Small intestine (tissue), 7 donors: ENCODE data around the gene CTTNBP2. TPM values are rescaled to one million over a fixed set of nuclear protein-coding genes. Genes with fewer than 3 reads are reported as not detected.

ENCODE experiments used
- DNase-seq, 2 donors: peaks; one replicate each; pipeline versions ENCODE4 v3.0.0 to v3.0.0-alpha.2; 2013
- FAIRE-seq: peaks from 2 replicates; lab custom pipeline; 2012; peaks lifted over from hg19 to GRCh38; lab: Jason Lieb, UNC
- H3K27ac ChIP-seq, 3 donors: one replicate each; pipeline ENCODE4 v1.5.1; 2013; ENCODE audit warnings: low read length in 2 of 3, mild to moderate bottlenecking in 2 of 3, control low read depth in 1 of 3, inconsistent platforms in 1 of 3, low read depth in 1 of 3, moderate library complexity in 1 of 3
- H3K27me3 ChIP-seq, 3 donors: one replicate each; pipeline ENCODE4 v1.6.1; 2013; ENCODE audit warnings: low read length in 3 of 3, inconsistent platforms in 1 of 3; ENCODE audit not compliant: control insufficient read depth in 3 of 3, insufficient read depth in 3 of 3
- H3K36me3 ChIP-seq, 3 donors: one replicate each; pipeline ENCODE4 v1.6.1; 2013; ENCODE audit warnings: low read length in 3 of 3, inconsistent platforms in 1 of 3, low read depth in 1 of 3, mild to moderate bottlenecking in 1 of 3, moderate library complexity in 1 of 3; ENCODE audit not compliant: control insufficient read depth in 3 of 3, insufficient read depth in 2 of 3
- H3K4me1 ChIP-seq, 3 donors: one replicate each; pipeline ENCODE4 v1.6.1; 2013; ENCODE audit warnings: low read length in 2 of 3, inconsistent platforms in 1 of 3, low read depth in 1 of 3, mild to moderate bottlenecking in 1 of 3, moderate library complexity in 1 of 3; ENCODE audit not compliant: control insufficient read depth in 3 of 3, insufficient read depth in 2 of 3
- H3K4me3 ChIP-seq, 3 donors: one replicate each; pipeline ENCODE4 v1.5.1; 2013; ENCODE audit warnings: low read length in 3 of 3, control low read depth in 1 of 3, inconsistent platforms in 1 of 3, low read depth in 1 of 3, mild to moderate bottlenecking in 1 of 3, moderate library complexity in 1 of 3
- H3K9me3 ChIP-seq, 2 donors: one replicate each; pipeline ENCODE4 v1.6.1; 2013; ENCODE audit warnings: low read depth in 1 of 2, low read length in 1 of 2; ENCODE audit not compliant: control insufficient read depth in 2 of 2, insufficient read depth in 1 of 2
- WGBS, 3 donors: extraction: QIAGEN DNeasy Blood & Tissue Kit; methylation state at CpG; one replicate each; pipeline ENCODE4 v1.1.7; 2013; 5-methylcytosine and 5-hydroxymethylcytosine counted together
- polyA plus RNA-seq, 4 donors: library from polyadenylated mRNA; stranded (reverse) in 3 of 4; unstranded in 1 of 4; fragments of 200-250 nt in 3 of 4; fragments of 120-200 nt in 1 of 4; gene quantifications; one replicate each; pipeline versions ENCODE4 v1.2.1 to v1.2.3, GENCODE V29; 2013
- donor health status: healthy with polysubstance abuse.
- donor health status: control.
- donor health status: control.
- donor health status: Bipolar disorder and iron deficiency.
- donor health status: healthy.

CTTNBP2 gene
- polyA plus RNA-seq, 4 donors, result 0.45 to 2.7 (median 2.2) TPM

- DNase-seq (no peak), FAIRE-seq (no peak)
- peak overlapping the region in 1 of 3 donors; percentile 5 for H3K27ac ChIP-seq
Observed at GRCh38 chr7:117686311-117686935, 186.8 kb downstream of the CTTNBP2 start.

GRCh38 chr7:117685795-117686194, 187.4 kb downstream of the CTTNBP2 start:
- Histone ChIP-seq H3K4me3 (no peak overlapping the region), H3K27me3 (no peaks in the 10 kb centered on the region), H3K9me3 (no peaks in the 10 kb centered on the region), H3K4me1 (peaks cover 2 to 49% (median 10%) of the 10 kb centered on the region in 3 donors), H3K36me3 (no peaks in the 10 kb centered on the region), H3K27ac (no peak overlapping the region)
- FAIRE-seq (no peak), DNase-seq (no peak)

More at GRCh38 chr7:117686311-117686935, 186.8 kb downstream of the CTTNBP2 start:
- Histone ChIP-seq H3K36me3 (no peaks in the 10 kb centered on the region), H3K4me3 (no peak overlapping the region), H3K9me3 (no peaks in the 10 kb centered on the region), H3K4me1 (peaks cover 2 to 49% (median 10%) of the 10 kb centered on the region in 3 donors), H3K27me3 (no peaks in the 10 kb centered on the region)

GRCh38 chr7:117683430-117684175, 189.6 kb downstream of the CTTNBP2 start:
- Histone ChIP-seq H3K4me3 (no peak overlapping the region), H3K36me3 (no peaks in the 10 kb centered on the region), H3K27me3 (no peaks in the 10 kb centered on the region), H3K9me3 (no peaks in the 10 kb centered on the region), H3K4me1 (peaks cover 0 to 33% (median 8%) of the 10 kb centered on the region in 3 donors), H3K27ac (peak overlapping the region; percentile 67 to 78 (median 70))
- 76 to 86% (median 77%) methylated on average over 8 of the region's 8 CpGs for WGBS, 3 donors
- no peak for DNase-seq
- no peak for FAIRE-seq

GRCh38 chr7:117682681-117683385, 190.4 kb downstream of the CTTNBP2 start:
- FAIRE-seq, result peak; percentile 93
- Histone ChIP-seq H3K9me3 (no peaks in the 10 kb centered on the region), H3K27me3 (no peaks in the 10 kb centered on the region), H3K36me3 (no peaks in the 10 kb centered on the region), H3K27ac (peak overlapping the region; percentile 67 to 78 (median 70)), H3K4me3 (no peak overlapping the region), H3K4me1 (peaks cover 0 to 30% (median 8%) of the 10 kb centered on the region in 3 donors)
- DNase-seq, result peak; percentile 85 to 91
- WGBS, 3 donors, result 15 to 57% (median 34%) methylated on average over 5 of the region's 5 CpGs

- WGBS, 3 donors, result 84 to 86% (median 86%) methylated on average over 3 of the region's 3 CpGs
- no peak for DNase-seq
- H3K9me3 ChIP-seq, result no peaks in the 10 kb centered on the region
- H3K27ac ChIP-seq, result no peak overlapping the region
- no peaks in the 10 kb centered on the region for H3K27me3 ChIP-seq
- peaks cover 0 to 34% (median 10%) of the 10 kb centered on the region in 3 donors for H3K4me1 ChIP-seq
- H3K4me3 ChIP-seq, result no peak overlapping the region
- no peak for FAIRE-seq
- no peaks in the 10 kb centered on the region for H3K36me3 ChIP-seq
Observed at GRCh38 chr7:117679120-117679519, 194.1 kb downstream of the CTTNBP2 start.

- peaks cover 0 to 4% (median 0%) of the 10 kb centered on the region in 3 donors for H3K36me3 ChIP-seq
- peaks cover 0 to 33% (median 2%) of the 10 kb centered on the region in 3 donors for H3K4me1 ChIP-seq
- FAIRE-seq, result no peak
- DNase-seq, result peak in 1 of 2 donors; percentile 72
- H3K4me3 ChIP-seq, result no peak overlapping the region
- peaks cover 0 to 3% of the 10 kb centered on the region in 2 donors for H3K9me3 ChIP-seq
- H3K27me3 ChIP-seq, result no peaks in the 10 kb centered on the region
- peak overlapping the region in 1 of 3 donors; percentile 75 for H3K27ac ChIP-seq
- 70 to 75% (median 74%) methylated on average over 3 of the region's 3 CpGs for WGBS, 3 donors
Observed at GRCh38 chr7:117675497-117676435, 197.5 kb downstream of the CTTNBP2 start.

- Histone ChIP-seq H3K4me3 (no peak overlapping the region), H3K9me3 (peaks cover 0 to 3% of the 10 kb centered on the region in 2 donors), H3K36me3 (peaks cover 0 to 4% (median 0%) of the 10 kb centered on the region in 3 donors), H3K27ac (peak overlapping the region in 1 of 3 donors; percentile 25), H3K4me1 (peaks cover 0 to 33% (median 2%) of the 10 kb centered on the region in 3 donors), H3K27me3 (no peaks in the 10 kb centered on the region)
- DNase-seq, result no peak
- 8 to 17% (median 14%) methylated on average over 3 of the region's 3 CpGs for WGBS, 3 donors
- FAIRE-seq, result no peak
Observed at GRCh38 chr7:117674617-117675016, 198.6 kb downstream of the CTTNBP2 start.
